HG02759 (cell line): ENCODE results near the gene KRTAP10-11.
"Not testable (repeated sequence)": the region's sequence is repeated elsewhere in the genome, so short reads cannot be mapped to it uniquely, and the experiment has no call there.

Source experiments
- ATAC-seq: cut with Tn5 transposase; IDR thresholded peaks from one replicate; pipeline ENCODE4 v1.9.1; 2021; ENCODE audit warnings: mild to moderate bottlenecking, moderate library complexity; ENCODE audit not compliant: unreplicated experiment

The KRTAP10-11 gene

GRCh38 chr21:44638506-44639330, 7.5 kb upstream of the KRTAP10-11 start:
- ATAC-seq = not testable (repeated sequence)

DNA sequence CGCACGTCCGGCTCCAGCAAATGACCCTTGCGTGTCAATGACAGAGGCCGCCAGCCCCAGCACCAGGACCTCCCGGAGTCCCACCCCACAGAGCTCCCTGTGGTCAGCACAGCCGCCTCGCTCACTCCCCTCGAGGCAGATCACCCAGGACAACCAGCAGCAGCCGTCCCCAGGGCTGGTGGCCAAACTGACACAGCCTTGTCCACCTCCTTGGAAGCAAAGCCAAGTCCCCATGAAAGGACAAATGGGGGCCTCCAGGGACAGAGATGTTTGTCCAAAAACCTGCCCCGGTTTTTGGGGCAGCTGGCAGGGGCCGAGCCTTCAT, 6.9 kb upstream of the KRTAP10-11 start:
- no peak for ATAC-seq

DNA sequence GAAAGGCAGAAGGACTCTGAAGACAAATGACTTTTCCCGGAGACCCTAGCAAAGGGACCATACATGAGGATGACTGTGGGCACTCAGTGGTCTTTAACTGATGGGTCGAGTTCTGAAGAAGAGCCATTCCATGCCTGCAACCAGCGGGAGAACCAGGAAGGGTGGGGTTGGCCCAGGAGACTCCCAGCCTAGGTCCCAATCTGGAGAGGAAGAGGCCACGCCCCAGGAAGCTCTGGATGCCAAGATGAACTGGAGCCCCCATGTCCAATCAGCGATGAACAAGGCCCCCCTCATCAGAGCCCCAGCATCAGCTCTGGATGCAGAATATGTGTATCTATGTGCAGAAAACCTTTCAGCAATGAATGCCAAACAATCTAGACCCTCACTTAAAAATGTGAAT, 5.5 kb upstream of the KRTAP10-11 start:
- ATAC-seq = no peak

DNA sequence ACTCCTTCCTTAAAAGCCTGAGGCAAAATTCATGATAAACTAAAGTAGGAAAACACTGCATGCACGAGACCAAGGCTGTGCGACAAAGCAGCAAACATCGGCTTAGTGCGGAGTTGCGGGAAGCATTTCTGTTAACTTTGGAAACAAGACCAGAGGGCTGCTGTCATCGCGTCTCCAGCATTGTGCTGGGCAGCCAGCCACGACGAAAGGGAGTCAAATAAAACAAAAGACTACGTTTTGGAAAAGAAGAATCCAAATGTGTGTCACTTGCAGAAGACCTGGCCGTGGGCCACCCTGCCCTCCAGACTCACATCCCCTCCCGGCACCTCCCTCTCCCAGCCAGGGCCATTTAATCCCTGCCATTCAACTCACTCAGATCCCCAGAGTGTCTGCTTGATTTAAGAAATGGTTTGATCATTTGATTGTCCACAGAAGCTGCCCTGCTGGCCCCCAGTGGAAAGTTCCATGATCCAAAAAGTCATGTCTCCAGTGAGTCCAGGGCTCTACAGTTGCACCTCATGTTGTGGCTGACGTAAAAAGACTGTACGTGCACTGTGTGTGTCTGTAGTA, 2.4 kb upstream of the KRTAP10-11 start:
- no peak for ATAC-seq

DNA sequence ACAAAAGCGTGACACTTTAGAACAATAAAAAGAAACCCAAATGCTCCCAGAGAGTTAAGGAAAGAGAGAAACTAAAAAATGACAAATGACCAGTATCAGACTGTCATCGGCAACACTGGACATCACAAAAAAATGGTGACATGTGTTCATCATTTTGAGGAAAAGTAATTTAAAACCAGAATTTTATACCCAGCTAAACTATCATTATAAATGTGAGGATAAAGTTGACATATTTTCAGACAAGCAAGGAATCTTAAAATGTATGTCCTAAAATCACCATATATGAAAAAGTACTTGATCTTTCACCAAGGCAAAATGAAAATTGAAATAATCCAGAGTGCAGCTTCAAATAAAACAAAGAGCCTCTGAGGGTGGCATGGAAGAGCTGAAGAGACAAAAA, 1.3 kb upstream of the KRTAP10-11 start:
- ATAC-seq = no peak

DNA sequence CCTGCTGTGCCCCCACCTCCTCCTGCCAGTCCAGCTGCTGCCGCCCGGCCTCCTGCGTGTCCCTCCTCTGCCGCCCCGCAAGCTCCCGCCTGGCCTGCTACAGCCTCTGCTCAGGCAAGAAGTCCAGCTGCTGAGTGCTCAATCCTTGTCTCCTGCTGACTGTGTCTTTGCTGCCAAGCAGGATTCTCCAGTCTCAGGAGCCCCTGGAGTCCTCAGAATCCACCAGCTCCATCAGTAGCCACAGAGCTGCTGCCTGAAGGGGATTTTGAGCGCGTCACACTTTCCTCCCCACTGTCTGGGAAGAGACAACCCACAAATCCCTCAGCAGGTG, 973 bp downstream of the KRTAP10-11 start:
- ATAC-seq = no peak

GRCh38 chr21:44648557-44649311, 2.5 kb downstream of the KRTAP10-11 start:
- no peak for ATAC-seq

- no peak for ATAC-seq
Measured at GRCh38 chr21:44649521-44650100, 3.4 kb downstream of the KRTAP10-11 start.

GRCh38 chr21:44650265-44650972, 4.2 kb downstream of the KRTAP10-11 start:
- ATAC-seq = no peak

DNA sequence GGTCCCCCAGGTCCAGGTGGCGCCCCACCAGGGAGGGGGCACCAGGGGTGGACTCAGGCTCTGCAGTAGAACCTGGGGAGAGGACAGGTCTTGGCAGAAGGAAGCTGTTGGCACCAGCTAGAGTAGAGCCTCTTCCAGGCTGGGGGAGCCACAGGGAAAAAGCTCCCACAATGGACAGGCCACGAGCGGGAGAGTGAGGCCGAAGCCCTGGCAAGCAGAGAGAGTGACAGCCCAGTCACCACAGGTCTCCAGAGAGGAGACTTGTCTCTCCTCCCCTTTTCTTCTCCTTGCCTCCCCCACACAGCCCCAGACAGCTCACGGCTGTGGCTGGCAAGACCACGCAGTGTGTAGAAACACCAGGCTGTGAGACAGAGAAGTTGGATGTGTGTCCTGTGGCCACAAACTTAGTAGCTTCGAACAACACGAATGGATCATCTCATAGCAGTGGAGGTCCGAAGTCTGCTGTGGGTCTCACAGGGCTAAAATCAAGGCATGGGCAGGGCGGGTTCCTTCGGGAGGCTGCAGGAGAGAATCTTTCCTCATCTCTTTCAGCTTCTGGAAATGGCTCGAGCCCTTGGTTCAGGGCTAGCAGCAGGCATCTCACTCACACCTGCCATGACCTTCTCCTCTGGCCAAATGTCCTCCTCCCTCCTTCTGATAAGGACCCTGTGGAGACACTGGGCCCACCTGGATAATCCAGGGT, 4.9 kb downstream of the KRTAP10-11 start:
- ATAC-seq = no peak

- ATAC-seq = no peak
Measured at GRCh38 chr21:44653123-44653522, 6.9 kb downstream of the KRTAP10-11 start.

- no peak for ATAC-seq
Measured at GRCh38 chr21:44653656-44654575, 7.7 kb downstream of the KRTAP10-11 start.

- no peak for ATAC-seq
Measured at GRCh38 chr21:44654576-44655175, 8.5 kb downstream of the KRTAP10-11 start, which contains the start of gene KRTAP12-4. Gene KRTAP12-4 (minus strand): TSS chr21:44654659. CDS start chr21:44654614, 45 bp downstream.

DNA sequence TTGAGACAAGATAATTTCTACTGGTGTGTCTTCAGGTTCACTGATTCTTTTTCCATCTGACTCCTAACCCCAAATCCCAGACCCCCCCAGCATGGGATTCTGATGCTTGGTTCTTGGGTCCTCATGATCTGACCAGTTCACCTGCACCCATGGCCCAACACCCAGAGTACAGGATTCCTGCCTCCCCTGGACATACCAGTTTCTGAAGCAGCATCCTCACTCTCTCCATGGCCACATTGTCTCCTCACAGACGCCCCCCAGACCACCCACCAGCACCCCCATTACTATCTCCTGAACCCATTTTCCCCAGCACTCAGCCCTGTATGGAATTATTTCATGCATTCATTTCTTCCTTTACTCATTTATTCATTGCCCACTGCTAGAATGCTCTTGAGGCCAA, 10.7 kb downstream of the KRTAP10-11 start:
- no peak for ATAC-seq

- no peak for ATAC-seq
Measured at GRCh38 chr21:44657635-44658540, 11.7 kb downstream of the KRTAP10-11 start, which contains the start of gene KRTAP12-3. Gene KRTAP12-3 (plus strand): TSS chr21:44657932. CDS start chr21:44657980, 48 bp downstream.

DNA sequence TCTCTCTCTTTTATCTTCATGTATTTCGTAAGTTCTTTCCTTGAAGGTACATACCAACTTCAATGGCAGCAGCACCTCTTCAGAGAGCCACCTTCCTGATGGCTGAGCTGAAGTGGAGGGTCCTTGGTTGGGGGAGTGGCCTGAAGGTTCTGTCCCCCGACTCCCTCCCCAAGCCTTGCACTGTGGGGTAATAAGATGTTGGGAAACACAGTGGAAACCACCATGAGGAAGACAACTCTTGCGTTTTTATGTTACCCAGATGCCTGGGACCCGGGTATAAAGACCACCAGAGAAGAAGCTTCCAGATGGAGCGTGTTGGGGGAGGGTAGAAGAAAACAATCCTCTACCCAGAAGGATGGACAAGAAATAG, 12.3 kb downstream of the KRTAP10-11 start:
- no peak for ATAC-seq

DNA sequence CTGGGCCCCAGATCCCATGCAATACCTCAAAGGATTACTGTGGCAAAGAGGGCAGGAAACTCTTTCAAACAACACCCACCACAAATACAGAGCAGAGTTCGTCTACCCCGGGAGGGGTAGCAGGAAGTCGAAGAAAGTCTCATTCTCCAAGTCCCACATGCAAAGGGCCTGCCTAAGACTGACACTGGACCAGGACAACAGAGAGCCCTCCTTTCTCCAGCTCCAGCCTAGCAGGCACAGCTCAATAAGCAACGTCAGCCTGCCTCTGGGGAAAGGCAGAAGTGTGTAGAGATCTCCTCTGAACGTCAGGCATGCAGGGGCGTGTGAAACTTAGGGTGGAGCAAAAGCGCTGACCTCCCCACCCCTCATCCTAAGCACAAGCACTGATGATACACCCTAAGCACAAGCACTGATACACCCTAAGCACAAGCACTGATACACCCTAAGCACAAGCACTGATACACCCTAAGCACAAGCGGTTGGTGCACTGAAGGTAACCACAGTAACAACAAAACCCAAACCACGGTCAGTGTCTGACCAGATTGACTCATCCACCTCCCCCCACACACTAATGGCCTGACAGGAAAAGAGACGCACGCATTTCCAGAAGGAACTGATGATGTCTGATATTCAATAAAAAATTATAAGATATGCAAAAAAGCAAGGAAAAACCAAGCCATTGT, 12.8 kb downstream of the KRTAP10-11 start:
- no peak for ATAC-seq
